HG03457 (cell line): ENCODE data around the gene HOXB3.
"Not testable (repeated sequence)": the region's sequence is repeated elsewhere in the genome, so short reads cannot be mapped to it uniquely, and the experiment has no call there.

Experiments used
- ATAC-seq: cut with Tn5 transposase; IDR thresholded peaks from one replicate; pipeline ENCODE4 v1.9.1; 2021; ENCODE audit warnings: moderate number of reproducible peaks; ENCODE audit not compliant: unreplicated experiment

The HOXB3 gene

DNA sequence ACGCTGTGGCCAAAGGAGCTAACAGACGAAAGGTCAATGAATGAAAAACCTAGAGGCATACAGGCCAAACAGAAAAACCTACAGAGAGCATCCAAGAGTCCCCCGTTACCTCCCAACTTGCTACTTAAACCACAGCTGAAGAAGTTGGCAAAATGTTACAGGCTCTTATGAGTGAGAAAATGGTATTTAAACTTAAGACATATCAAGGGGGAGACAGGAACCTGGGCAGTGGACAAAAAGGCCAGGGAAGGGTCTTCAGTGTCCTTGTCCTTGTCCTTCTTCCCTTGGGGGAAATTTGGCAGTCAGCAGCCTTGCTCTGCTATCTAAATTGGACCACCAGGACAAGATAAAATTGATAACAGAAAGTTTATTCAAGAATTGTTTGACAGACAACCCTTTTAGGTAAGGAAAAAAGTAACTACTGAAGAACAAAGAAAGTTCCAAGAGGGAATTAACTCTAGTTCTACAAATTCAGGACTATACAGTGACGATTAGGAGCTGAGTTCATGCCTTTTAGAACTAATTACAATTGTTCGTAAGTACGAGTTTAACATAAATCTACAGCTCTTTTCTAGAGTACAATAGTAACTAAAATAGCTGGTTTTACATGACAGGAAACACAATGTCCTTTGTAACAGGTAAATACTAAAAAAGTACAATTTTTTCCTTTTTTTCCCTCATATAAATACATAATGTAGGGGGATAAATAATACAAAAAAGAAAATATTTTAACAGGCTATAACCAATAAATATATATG is 41.3 kb downstream of the HOXB3 start:
- no peak for ATAC-seq

DNA sequence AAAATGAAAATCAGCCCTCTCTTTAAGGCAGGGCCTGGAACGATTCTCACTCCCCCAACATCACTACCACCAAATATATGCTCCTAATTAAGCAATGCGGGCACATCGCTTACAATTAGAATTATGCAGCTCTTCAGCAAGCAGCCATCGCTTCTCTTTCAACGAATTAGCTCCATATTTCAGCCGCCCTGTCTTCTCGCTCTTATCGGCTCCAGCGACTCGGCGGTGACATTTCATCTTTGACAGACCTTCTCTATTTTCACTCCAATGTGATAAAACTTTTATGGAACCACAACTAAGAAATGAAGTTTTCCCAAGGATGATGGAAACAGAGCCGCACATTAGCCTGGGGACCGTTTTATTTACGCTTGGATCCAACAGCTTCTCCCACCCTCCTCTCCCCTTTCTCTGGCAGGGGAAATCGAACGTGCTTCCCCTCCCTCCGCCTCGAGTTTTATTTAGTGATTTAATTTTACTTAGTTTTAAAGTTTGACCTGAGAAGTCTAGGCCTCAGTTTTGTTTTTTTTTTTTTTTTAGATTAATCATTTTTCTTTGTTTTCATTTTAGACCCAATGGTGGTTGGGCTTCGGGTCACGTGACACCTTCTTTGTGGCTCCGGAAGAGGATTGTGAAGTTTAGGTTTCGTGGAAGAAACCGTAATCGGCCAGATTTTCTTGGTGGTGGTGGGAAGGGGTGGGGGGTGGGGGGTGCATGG is 42.1 kb downstream of the HOXB3 start:
- ATAC-seq = no peak

DNA sequence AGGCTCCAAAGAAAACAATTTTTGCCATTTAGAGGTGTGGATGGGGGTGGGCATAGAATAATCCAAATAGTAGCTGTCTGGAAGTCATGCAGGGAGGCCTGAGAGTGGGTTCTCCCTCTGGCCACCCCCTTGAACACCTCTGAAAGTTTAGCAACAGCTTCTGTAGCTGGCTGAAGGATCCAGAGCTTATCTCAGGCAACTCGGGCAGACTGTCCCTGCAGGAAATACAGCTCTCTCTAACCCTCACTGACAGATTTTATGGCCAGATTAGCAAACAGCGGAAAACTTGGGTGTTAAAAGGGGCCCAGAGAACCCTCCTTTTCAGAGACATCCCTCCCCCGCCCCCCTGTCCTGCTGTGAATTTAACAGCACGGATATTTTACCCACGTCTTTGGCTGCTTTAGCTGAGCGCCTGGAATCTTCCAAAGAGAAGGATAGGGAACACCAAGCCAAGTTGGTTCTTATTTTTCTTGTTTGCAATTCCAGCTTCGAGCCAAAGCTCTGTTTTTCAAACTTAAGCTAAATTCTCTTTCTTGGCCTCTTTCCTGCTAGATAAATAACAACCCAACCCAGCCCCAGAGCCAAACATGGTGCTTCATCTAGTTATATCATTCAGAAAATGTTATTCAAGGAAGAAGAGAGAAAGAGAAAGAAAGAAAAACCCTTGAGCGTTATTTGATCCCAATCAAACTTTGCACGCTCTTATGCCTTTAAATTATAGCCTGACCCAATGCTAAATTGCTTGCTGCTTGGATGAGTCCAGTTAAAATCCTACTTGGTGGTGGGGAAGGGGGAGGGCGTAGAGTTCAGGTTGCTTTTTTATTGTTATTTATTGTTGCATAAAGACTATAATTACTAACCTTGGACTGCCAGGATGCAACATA is 42.9 kb downstream of the HOXB3 start:
- ATAC-seq = no peak

DNA sequence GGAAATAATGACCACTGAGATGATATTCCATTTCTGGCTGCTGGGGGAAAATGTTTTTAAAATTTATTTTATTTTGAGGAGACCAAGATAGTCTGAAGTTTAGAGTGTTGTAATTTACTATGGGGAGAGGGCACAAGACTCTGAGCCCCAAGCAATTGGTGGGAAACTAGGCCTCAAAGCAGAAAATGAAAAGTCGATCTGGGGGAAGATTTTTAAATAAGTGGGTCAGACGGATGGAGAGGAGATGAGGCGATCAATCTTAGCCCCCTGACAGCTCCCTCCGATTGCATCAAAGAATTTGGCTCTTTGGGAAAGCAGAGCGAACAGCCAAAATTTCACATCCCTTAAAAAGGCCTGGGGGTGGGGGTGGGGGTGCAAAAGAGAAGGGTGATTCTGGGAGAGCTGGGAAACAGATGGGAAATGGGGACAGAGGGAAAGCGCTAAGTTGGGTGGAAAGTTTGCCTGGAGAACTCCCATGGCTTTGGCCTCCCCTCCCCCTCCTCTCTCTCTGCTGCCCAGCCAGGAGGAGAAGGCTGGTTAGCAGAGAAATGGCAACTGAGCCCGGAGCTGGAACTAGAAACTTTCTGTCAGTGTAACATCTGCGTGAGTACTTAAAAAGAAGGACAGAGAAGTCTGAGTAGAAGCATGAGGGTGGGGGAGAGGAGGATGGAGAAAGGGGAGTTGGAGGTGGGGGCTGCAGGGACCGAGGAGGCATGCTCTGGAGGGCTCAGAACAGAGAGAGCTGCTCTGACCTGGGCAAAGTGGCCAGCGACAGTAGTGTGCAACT is 43.7 kb downstream of the HOXB3 start:
- ATAC-seq = no peak

DNA sequence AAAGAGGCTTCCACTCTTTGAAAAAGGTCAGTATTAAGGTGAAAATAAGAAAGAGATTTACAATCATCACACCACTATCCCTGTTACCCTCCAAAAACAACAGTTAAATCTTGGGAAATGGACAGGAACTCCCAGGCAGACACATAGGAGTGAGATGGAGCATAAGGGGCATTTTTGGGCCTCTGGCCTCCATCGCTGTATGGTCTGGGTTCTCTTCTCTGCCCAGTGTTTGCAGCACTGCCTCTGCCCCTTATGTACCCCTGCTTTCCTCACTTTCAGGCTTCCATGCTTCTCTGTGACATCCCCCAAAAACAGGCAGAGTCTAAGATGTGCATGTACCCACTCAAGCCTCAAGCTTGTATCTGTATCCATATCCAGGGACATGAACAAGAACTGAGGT is 44.5 kb downstream of the HOXB3 start:
- no peak for ATAC-seq

DNA sequence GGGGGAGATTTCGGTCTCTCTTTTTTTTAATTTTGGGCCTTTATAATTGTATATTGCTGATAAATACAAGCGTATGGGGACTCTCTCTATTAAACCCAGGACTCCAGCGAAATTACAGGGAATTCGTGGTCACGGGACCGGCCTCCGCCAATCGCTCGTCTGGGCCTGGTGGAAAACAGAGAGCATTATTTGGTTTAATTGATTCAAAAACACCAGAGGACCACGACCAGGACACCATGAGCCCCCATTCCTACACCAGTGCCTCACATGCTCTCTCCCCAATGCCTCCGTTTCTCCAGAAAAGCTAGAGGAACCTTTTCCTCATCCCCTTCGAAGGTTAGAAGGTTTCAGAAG is 45.0 kb downstream of the HOXB3 start, which contains the start of gene HOXB2:
Gene HOXB2 (minus strand): TSS at position 88 of the 354 bp plus-strand sequence. CDS start 198 bp downstream, outside the sequence.
- no peak for ATAC-seq

DNA sequence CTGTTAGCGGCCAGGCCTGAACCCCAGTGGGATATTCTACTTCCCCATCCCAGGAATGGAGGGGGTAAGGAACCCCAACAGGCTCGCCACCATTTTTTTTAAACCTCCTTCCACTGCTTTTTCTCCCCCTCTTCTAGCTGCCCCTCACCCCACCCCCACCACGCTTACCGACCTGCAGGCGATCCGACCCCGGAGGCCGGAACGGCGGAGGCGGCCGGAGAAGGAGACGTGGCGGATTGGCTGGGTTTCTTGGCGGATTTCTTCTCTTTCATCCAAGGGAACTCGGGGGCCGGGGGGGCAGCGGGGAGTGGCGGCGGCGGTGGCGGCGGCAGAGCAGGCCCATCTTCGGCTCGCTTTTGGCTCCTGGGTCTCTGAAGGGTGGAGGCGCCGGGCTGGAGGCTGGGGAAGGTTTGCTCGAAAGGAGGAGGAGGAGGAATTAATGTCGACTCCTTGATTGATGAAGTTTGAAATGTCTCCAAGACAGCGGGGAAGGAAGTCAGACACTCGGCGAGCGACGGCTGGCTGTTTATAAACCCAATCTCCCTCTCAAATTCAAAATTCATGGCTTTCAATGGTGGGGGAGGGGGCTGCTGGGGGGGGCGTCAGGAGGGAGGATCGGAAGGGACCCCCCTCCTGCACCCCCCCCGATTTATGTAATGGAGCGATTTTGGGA is 45.6 kb downstream of the HOXB3 start:
- no peak for ATAC-seq

DNA sequence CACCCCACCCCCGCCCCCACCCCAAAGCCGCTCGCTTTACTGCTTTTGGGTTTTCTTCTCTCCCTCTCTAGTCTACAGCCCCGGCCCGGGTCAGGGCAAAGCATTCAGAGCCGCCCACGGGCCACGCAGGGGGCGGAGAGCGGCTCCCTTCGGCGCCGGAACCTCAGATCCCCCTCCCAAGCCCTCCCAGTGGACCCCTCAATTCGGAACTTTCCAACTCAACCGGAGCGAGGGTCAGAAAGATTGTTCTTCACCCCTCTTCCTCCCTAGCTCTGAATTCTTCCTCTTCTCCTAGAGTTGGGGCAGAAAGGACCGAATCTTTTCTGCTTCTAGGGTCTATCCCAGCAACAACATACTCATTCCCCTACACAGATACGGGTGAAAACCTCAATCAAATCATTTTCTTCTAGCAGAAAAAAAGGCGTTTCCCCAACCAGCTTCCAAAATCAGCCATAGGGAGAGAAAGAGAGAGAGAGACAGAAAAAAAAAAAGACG is 46.1 kb downstream of the HOXB3 start:
- ATAC-seq = no peak

DNA sequence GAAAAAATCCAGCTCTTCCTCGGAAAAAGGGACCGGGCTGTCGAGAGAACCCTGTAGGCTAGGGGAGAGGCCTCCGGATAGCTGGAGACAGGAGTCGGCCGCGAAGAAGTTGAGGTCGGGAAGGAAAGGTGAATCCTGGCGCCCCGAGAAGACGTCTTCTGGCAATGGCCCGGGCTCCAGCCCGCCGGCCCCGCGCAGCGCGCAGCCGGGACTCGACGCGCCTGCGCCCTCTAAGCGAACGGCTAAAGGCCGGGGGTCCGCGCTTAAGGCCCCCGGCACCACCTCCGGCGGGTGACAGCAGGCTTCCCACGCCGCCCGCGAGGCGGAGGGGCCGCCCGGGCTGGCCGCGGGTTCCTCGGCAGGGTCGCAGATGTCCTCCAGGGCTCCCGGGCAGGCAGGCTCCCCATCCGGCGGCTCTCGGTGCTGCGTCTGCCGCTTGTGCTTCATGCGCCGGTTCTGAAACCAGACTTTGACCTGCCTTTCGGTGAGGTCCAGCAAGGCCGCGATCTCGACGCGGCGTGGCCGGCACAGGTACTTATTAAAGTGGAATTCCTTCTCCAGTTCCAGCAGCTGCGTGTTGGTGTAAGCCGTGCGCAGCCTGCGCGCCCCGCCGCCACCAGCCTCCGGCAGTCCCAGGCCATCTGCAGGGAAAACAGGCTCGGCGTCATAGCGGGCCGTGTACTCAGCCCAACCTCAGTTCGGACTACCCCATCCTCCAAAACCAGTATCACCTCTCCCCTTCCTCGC is 46.8 kb downstream of the HOXB3 start:
- no peak for ATAC-seq

DNA sequence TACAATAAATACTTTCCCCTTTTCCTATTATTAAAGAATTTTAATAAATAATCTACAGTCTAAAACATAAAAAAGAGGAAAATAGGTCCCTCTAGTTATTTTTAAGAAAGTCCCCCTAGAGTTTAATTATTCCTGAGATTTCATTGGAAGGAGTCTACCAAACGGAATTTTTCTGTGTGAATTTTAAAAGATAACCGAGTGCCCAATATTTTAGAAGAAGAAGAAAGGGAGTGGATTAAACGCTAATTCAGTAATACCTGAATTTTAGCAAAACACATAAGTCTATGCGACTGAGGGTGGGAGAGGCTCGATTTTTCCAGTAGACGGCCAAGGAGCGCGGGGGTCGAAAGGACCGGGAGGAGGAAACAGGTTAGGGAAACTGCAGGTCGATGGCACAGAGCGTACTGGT is 47.3 kb downstream of the HOXB3 start:
- no peak for ATAC-seq

DNA sequence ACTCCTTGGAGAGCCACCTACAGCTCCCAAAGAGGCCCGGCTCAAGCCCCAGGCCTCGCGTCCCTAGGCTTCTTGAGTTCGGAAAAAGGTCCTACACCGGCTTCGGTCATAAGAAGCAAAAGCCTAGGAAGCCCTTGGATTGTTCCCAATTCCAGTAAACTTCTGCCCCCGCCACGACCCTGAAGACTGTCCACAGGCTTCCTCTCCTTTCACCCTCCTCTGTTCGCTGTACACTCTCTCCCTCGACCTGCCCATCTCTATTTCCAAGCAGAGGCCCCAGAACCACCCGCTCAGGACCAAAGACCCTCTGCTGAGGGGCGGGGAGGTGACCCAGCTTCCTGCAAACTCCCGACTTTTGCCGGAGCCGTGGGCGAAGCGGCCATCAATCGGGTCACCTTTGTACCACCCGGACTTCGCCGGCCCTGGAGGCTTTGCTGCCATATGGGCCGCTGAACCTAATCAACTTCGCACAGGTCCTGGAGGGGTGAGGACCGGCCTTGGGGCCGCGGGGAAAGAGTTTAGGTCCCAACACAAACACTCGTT is 47.9 kb downstream of the HOXB3 start:
- ATAC-seq = no peak

DNA sequence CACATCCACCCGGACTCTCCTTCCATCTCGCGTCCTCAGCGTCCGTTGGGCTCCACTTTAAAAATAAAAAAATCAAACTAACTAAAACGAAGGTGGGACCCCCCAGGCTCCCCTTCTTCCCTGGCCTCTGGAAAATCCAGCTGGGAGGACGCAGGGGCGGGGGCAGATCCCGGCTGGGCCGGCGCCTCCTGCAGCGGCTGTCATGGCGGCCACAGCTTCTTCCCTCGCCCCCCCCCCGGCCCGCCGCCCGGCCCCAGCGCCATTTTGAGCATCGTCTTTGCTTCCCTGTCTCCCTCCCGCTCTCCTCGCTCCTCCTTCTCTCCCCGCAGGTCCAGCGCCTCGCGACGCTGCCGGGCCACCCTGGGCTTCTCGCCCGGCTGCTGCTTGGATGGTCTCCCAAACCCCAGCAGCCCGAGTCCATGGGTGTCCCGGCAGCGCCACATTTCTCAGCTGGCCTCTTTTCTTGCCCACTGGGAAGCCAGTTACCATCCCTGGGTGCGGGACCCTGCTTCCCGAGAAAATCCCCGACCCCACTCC is 48.4 kb downstream of the HOXB3 start:
- ATAC-seq = no peak

DNA sequence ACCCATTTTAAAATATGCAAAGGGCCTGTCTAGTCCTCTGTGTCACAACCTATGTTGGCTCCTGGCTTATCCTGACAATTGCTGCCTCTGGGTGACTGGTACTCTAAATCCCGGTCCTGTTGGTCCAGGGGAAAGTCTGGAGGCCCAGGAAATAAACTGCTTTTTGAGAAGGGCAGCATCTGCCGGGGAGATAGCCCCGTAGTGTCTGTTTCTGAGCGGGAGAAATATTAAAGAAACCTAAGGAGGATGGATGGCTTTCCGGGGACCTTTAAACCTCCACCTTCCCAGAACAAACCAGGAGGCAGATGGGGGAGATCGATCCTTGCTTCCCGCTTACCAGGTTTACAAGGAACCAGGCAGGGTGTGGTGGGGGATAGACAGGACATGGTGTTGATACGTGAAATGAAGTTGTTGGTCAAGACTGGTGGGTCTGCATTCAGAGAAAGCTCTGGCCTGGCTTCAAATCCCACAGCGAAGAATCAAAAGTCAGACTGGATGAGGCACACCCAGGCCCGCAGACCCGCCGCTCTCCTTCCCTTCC is 48.9 kb downstream of the HOXB3 start:
- no peak for ATAC-seq

DNA sequence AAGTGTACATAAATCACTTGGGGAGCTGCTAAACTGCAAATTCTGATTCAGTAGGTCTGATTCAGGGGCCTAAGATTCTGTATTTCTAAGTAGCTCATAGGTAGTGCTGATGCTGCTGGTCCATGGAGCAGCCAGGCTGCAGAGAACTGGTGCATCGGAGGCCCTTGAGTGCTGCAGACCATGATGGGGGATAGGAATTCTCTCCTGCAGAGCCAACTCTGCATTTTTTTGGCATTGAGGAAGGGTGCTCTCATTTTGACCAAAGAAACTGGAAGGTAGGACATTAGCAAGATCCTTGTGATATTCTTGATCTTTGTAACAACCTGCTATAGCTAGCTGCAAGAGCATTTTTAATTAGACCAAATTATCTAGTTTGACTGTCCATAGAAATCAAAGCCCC is 49.8 kb downstream of the HOXB3 start:
- no peak for ATAC-seq

DNA sequence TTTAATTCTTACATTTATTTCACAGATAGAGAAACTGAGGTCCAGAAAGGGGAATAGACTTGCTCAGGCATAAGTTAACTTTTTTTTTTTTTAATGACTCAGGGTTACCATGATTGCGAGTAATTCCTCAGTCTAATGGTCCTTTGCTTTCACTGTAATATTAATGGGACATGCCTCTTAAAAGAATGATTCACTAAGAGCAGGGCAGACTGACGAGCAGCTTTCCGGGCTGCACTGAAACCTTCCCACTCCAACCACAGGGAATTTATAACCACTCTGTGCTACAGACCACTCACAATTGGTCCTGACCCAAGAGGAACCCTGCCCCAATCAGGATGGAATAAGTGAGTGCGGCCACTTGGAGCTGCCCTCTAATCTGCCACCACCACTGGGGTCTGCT is 50.9 kb downstream of the HOXB3 start:
- ATAC-seq = no peak

DNA sequence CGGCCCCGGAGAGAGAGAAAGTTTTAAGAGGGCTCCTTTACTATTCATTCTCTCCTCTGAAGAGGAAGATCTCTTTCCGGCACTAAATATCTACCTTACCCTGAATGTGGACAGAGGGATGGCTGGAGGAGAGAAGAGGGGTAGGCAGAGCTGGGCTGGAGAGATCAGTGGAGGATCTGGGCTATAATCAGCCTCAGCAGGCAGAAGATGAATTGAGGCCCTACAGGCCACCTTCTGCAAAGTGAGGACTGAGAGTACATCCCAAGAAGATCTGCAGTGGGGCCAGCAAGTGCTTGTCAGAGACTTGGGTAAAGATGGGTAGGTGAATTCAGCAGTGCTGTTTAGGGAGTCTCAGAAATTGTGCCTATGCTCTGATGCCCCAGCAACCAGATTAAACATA is 52.7 kb downstream of the HOXB3 start:
- ATAC-seq = no peak

DNA sequence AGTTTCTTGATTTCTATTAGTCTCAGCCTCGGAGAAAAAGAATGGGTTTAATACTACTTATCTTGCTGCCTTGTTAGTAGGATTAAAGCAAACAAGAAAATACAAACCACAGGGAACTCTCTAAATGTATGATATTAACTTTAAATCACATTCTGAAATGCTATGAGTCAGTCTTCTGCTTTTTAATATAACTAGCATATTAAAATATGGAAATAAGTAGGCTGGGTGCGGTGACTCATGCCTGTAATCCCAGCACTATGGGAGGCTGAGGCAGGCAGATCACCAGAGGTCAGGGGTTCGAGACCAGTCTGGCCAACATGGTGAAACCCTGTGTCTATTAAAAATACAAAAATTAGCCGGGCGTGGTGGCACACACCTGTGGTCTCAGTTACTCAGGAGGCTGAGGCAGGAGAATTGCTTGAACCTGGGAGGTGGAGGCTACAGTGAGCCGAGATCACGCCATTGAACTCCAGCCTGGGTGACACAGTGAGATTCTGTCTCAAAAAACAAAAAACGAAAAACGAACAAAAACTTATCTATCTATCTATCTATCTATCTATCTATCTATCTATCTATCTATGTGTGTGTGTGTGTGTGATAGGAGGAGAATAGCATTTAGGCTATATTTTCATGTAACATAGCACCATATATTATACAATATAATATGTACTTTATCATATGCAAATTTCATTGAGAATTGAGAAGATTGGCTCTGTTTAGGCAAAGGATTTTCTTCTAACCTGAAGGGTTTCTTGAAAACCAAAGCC is 54.1 kb downstream of the HOXB3 start:
- not testable (repeated sequence) for ATAC-seq

DNA sequence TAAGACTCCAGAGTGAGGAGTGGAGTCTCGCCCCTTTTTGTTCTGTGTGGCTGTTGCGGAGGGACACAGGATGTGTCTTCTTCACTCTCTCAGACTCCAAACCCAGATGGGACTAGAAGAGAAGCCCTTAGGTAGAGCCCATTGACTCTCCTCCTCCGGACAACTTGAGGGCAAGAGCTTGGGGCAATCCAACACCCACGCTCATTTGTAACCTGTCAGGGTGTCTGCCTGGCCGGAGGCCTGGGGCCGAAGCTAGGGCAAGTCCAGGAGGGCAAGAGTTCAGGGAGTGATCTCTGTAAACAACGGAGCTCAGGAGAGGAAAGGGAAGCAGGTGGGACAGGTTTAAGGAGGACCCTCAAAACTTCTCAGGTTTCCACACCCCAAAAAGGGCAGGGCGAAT is 57.8 kb downstream of the HOXB3 start:
- ATAC-seq = no peak
